ENCODE data around the gene ZMYM2.
"Not testable (repeated sequence)": the region's sequence is repeated elsewhere in the genome, so short reads cannot be mapped to it uniquely, and the experiment has no call there.

Gene ZMYM2

GRCh38 chr13:19984430-19985218 is 26.1 kb downstream of the ZMYM2 start:
- peak; percentile 31 for DNase-seq

GRCh38 chr13:19985219-19985556 is 26.7 kb downstream of the ZMYM2 start:
- DNase-seq: no peak

- DNase-seq: no peak
These were observed 33.0 kb downstream of the ZMYM2 start for GRCh38 chr13:19991531-19991930.

- no peak for DNase-seq
These were observed 34.5 kb downstream of the ZMYM2 start for GRCh38 chr13:19993024-19993423.

- no peak for DNase-seq
These were observed 40.4 kb downstream of the ZMYM2 start for GRCh38 chr13:19998960-19999359.

- no peak for DNase-seq
These were observed 41.6 kb downstream of the ZMYM2 start for GRCh38 chr13:20000062-20000552.

- DNase-seq: no peak
These were observed 43.1 kb downstream of the ZMYM2 start for GRCh38 chr13:20001366-20002190.

GRCh38 chr13:20002787-20003186 is 44.3 kb downstream of the ZMYM2 start:
- no peak for DNase-seq

- no peak for DNase-seq
These were observed 47.7 kb downstream of the ZMYM2 start for GRCh38 chr13:20006206-20006605.

GRCh38 chr13:20015763-20016162 is 57.2 kb downstream of the ZMYM2 start:
- DNase-seq: no peak

GRCh38 chr13:20016649-20017364 is 58.3 kb downstream of the ZMYM2 start:
- DNase-seq: no peak

GRCh38 chr13:20017365-20017711 is 58.8 kb downstream of the ZMYM2 start:
- no peak for DNase-seq

GRCh38 chr13:20019043-20019442 is 60.5 kb downstream of the ZMYM2 start:
- no peak for DNase-seq

GRCh38 chr13:20024702-20025101 is 66.2 kb downstream of the ZMYM2 start:
- DNase-seq: no peak

- DNase-seq: no peak
These were observed 70.4 kb downstream of the ZMYM2 start for GRCh38 chr13:20028953-20029352.

GRCh38 chr13:20033486-20033885 is 75.0 kb downstream of the ZMYM2 start:
- DNase-seq: no peak

GRCh38 chr13:20035130-20035529 is 76.6 kb downstream of the ZMYM2 start:
- no peak for DNase-seq

GRCh38 chr13:20037908-20038307 is 79.4 kb downstream of the ZMYM2 start:
- no peak for DNase-seq

- DNase-seq: not testable (repeated sequence)
These were observed 84.1 kb downstream of the ZMYM2 start for GRCh38 chr13:20042603-20043002.

- no peak for DNase-seq
These were observed 84.8 kb downstream of the ZMYM2 start for GRCh38 chr13:20043207-20043925.

- DNase-seq: no peak
These were observed 85.6 kb downstream of the ZMYM2 start for GRCh38 chr13:20044086-20044485.

- DNase-seq: no peak
These were observed 87.5 kb downstream of the ZMYM2 start for GRCh38 chr13:20045950-20046548.
